Astrocyte of the hippocampus (primary cell): ENCODE results near the gene MMADHC.
"Not testable (repeated sequence)": the region's sequence is repeated elsewhere in the genome, so short reads cannot be mapped to it uniquely, and the experiment has no call there.

Source experiments
- DNase-seq: peaks from one replicate; pipeline ENCODE4 v3.0.0; 2011; ENCODE audit warnings: low read depth, low spot score

Gene MMADHC

DNA sequence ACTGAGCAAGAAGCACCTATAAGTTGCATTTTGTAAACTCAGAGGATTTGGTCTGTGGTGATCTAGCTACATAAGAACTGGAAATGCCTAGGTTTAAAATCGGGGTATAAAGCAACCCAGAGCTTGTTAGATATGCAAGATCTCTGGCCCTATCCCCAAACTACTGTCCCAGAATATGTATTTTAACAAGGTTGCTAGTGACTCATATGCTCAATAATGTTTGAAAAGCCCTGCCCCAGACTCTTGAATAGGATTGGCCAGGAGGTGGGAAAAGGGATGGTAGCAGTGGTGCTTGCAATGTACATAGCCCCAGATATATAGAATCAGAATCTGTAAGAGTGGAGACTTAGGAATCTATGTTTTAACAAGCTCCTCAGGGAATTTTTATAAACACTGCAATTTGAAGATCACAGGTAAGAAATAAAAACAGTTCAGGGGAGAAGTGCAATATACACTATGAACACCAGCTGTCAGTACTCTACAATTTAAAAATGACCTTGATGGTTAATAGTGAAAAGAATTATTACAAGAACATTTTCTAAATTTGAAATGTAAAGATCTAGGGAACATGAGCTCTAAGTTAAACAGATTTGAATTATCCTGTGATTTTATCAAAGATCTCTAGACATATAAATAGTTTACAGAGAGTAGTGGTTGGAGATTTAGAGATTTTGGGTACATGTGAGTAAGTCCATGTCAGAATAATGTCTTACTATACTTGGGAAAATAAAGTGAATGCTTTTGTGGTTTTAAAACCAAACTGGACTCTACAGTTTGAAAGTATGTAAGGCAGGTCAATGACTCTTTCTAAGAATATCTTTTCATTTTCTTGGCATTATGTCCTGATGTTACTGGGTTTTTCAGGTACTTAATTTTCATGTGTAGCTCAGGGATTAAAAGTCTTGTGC is 7.7 kb upstream of the MMADHC start:
- peak; percentile 37 for DNase-seq

DNA sequence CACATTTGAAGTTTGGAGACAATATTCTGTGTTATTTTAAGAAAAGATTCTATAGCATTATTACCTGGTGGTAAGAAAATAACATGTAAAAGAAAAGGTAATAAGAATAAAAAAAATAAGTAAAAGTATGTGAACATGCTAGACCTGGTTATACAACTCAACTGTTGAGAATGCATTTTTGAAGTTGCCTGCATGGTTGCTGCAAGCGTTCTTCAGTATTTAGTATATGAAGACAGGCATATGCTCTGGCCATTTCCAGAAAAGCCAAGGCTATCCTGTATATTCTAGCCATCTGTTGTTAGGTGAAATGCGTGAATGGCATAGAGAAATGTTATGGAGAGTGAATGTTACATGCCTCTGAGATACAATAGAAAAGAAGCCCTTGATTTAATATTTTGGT is 6.8 kb upstream of the MMADHC start:
- no peak for DNase-seq

- DNase-seq = no peak
Measured at GRCh38 chr2:149587950-149588487, 444 bp upstream of the MMADHC start.

DNA sequence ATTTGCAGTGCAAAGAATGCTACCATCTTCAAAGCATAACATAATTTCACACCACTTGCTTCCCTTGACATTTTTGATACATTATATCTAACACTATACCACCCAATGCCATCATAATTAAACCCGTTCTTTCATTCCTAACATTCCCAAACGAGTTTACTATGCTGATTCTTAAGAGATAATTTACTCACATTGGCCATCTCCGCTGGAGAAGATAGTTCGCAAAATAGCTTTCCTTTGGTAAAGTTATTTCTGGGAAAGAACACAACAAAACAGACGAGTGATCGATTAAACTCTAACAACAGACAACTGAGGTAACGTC is 716 bp downstream of the MMADHC start:
- no peak for DNase-seq

- DNase-seq = no peak
Measured at GRCh38 chr2:149586063-149586462, 1.5 kb downstream of the MMADHC start.

DNA sequence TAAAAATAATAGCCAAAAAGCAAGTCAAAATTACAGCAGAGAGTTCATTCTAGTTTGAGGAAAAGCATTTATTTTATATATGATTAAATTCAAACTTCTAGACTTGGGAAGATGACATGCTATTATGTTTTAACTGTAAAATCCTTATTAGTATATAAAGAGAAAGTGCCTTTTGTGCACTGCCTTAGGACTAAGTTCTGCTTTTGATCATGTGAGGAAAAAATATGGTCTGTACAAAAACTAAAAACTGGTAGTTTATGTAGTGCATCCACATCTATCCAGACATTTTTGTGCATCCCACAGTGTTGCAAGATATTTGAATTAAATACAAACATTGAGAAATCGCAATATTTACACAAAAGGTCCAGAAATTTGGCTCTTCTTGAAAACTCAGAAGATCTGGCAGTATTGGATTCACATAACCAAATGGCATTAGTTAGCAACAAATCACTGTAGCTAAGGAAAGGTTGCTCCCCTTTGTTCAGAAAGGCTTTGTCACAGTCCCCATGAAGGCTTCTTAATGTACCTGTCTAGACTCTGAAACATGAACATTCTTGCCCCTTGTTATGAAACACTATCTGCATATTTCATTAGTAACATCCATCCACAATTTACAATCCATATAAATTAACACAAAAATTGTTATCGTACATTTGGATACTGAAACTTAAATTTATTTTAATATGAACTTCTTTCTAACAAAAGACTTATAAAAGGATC is 2.2 kb downstream of the MMADHC start:
- no peak for DNase-seq

GRCh38 chr2:149579972-149580882 is 7.3 kb downstream of the MMADHC start:
- no peak for DNase-seq

DNA sequence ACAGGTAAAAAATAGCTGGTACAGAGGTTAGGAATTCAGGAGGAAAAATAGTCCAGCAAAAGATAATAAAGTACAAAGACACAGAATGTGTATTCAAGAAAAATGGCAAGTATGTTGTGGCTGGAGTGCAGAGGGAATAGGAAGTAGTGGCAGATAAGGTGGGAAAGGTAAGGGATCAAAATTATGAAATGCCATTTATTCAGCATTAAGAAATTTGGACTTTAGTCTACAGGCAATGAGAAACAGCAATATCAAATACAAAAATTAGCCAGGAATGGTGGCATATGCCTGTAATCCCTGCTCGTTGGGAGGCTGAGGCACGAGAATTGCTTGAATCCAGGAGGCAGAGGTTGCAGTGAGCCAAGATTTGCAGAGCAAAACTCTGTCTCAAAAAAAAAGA is 10.3 kb downstream of the MMADHC start:
- no peak for DNase-seq

DNA sequence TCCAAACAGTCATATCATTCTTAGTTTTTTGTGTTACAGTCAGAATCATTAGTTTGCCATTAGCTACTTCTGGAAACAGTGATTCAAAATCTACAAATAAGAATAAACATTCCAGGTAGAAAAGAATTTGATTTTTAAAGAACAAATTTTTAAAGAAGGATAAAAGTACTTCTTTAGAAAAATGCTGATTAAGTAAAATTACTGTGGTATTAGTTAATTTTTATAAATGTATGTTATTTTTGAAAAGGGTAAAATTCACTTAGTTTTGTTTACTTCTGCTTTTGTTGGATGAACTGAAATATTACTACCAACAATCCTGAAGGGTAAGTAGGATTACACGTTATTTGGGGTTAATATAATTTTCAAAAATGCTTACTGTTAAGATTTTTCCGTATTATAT is 11.8 kb downstream of the MMADHC start:
- no peak for DNase-seq

DNA sequence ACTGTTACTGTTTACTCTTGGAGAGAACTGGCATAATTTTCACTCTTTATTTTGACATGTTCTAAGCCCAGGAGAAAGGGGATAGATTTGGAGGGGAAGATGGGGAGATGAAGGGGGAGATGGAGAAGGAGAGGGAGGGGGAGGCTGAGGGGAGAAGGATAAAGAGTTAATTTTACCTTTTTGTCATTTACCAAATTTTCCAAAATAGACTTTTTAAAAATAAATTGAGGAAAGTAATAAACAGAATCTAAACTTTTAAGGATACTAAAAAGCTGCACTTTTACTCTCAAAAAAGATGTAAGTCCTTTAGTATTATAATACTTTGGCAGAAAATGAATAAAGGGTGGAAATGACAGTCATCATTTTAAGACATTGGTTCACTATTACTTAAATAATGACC is 12.3 kb downstream of the MMADHC start:
- DNase-seq = no peak

DNA sequence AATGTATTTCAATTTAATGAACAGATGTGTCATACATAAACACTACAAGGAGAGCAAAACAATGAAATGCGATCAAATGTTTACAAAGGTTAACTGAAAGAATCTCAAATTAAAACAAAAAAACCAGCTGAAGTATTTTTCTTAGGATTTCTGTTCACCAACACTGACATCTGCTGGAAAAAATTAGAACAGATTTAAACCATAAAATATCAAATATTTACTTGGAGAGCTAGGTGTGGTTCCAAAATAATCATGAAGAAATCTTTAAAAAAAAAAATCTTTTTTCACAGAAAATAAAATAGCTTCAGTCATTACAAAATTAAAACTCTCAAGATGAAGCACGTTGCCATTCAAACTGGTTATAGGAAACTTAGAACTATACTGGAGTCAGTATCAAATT is 13.8 kb downstream of the MMADHC start:
- peak; percentile 26 for DNase-seq

DNA sequence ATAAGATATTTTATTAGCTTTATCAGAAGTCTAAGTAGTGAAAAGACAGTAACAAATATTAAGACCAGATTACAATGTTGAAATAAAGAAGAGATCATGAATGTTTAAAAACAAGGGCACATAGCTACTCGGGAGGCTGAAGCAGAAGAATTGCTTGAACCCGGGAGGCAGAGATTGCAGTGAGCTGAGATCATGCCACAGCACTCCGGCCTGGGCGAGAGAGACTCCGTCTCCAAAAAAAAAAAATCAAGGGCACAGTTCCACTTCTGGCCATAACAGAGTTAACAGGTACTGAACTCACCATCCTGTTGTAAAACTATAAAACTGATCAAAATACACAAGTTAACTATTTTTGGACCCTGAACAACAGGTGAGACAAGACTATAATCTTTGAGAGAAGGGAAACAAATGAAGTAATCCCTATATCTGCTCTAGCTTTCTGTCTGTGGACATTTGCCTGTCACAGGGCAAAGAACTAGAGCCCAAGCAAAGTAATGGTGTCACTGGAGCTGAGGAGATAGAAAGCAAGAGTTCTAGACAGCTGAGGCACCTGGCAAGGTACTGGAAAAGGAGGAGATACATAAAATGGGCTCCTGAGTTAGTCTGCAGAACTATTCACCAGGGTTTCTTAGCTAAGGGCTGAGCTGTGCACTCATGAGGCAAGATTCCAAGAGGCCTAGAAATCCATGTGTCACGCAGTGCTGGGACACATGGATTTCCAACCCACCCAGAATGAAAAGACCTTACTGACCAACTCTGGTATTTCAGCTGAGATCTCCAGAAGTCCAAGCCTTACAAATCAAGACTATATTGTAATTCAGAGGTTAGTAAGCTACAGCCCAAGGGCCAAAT is 15.2 kb downstream of the MMADHC start:
- no peak for DNase-seq

DNA sequence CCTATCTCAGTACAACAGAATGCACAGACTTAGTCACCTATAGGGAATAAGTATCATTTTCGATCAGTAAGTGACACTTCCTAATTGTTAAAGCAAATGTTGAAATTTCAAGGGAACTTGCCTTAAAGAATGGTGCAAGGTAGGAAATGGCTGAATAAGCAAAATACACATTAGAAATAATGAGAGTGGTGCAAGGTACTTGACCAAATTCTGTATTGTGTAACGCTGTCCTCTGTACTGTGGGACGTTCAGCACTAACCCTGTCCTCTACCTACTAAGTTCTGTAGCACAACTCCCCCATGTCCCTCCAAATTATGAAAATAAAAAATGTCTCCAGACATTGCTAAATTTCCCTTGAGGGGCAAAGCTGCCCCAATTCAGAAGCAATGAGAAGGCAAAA is 19.4 kb downstream of the MMADHC start:
- no peak for DNase-seq

GRCh38 chr2:149566652-149567051 is 20.9 kb downstream of the MMADHC start:
- DNase-seq = no peak

DNA sequence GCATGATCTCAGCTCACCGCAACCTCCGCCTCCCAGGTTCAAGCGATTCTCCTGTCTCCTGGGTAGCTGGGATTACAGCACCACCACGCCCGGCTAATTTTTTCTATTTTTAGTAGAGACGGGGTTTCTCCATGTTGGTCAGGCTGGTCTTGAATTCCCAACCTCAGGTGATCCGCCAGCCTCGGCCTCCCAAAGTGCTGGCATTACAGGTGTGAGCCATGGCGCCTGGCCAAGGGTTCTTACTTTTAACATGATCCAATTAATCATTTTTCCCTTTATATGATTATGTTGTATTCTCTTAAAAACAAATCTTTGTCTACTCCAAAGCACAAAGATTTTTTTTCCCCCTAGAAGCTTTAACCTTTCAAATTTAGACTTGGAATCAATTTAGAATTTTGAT is 21.9 kb downstream of the MMADHC start:
- DNase-seq = not testable (repeated sequence)

GRCh38 chr2:149564983-149565382 is 22.6 kb downstream of the MMADHC start:
- no peak for DNase-seq

GRCh38 chr2:149564097-149564496 is 23.5 kb downstream of the MMADHC start:
- DNase-seq = no peak

GRCh38 chr2:149562324-149562723 is 25.3 kb downstream of the MMADHC start:
- DNase-seq = peak; percentile 63

DNA sequence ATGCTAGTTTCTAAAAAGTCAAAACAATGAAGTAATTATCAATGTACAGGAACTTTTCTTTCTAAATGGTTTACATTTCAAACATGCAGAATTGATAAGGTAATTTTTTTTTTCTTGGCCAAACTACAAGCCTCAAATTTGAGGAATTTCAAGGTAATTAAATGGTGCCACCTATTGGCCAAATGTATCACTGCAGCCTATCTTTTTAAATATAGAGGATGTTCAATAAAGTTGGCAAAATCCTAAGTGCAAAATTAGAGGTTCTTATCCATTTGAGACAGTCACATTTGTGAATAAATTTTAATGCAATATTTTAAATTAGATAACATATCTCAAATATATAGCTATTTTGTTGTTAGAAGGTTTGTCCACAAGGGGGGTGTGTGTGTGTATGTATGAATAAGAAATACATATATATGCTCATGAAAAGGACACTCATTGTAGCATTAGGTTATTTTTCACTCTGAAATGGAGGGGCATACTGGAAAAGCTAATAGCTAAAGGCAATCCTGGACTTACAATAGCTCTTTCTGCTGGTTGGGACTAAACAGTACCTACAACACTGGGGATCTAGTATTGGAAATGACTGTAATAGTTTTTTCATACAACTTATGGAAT is 26.2 kb downstream of the MMADHC start:
- peak; percentile 60 for DNase-seq

DNA sequence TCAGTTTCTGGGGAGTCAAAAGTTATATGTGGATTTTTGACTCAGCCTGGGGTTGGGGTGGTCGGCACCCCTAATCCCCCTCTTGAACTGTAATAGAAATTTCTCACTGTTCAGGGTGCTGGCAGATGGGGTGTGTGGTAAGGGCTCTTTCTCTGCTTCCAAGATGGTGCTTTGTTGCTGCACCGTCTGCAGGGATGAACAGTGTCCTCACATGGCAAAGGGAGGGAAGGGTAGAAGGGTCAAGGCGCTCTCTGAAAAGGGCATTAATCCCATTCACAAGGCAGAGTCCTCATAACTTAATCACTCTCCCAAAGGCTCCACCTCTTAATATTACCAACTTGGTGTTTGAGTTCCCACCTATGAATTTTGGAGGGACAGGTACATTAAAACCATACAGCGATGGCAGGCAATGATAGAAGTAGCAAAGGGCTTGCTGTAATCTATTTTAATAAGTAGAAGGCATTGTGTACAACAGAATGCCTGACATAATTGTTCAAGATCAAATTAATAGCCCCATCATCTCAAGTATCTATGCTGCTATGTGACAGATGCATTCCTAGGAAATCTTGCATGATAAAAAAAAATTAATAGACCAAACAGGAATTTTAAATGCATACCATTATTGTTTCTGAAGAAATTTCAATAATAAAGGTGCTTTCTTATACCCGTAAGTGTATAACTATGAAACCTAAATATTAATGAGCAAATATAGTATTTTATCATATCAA is 28.1 kb downstream of the MMADHC start:
- no peak for DNase-seq
